ENCODE data around the gene SCYL2. TPM values are rescaled to one million over a fixed set of nuclear protein-coding genes. Genes with fewer than 3 reads are reported as not detected.
"Not testable (repeated sequence)": the region's sequence is repeated elsewhere in the genome, so short reads cannot be mapped to it uniquely, and the experiment has no call there.

SCYL2 gene
- total RNA-seq, 1 donor from 2014 or later = 31.8 TPM

DNA sequence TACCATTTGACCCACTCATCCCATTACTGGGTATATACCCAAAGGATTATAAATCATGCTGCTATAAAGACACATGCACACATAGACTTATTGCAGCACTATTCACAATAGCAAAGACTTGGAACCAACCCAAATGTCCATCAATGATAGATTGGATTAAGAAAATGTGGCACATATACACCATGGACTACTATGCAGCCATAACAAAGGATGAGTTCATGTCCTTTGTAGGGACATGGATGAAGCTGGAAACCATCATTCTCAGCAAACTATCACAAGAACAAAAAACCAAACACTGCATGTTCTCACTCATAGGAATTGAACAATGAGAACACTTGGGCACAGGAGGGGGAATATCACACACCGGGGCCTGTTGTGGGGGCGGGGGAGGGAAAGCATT lies 75.9 kb downstream of the SCYL2 start:
- intact Hi-C loops (cut with micrococcal nuclease) = not testable (repeated sequence)
- peaks cover 18% of the 10 kb centered on the region for H3K36me3 Mint-ChIP-seq (ENCODE audit: low read depth)

DNA sequence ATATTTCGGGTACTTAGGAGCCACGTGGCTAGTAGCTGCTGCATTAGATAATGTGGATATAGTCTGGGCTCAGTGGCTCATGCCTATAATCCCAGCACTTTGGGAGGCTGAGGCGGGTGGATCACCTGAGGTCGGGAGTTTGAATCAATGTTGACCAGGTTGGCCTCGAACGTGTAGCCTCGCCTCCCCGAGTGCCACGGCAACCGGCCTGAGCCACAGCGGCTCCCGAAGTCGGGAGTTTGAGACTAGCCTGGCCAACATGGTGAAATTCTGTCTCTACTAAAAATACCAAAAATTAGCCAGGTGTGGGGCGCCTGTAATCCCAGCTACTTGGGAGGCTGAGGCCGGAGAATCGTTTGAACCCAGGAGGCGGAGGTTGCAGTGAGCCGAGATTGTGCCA lies 77.4 kb downstream of the SCYL2 start:
- intact Hi-C loops (cut with micrococcal nuclease); H3K27ac Mint-ChIP-seq; H3K9me3 Mint-ChIP-seq; DNase-seq (ENCODE audit: low spot score); H3K36me3 Mint-ChIP-seq (ENCODE audit: low read depth); H3K4me1 Mint-ChIP-seq (ENCODE audit: low read depth); H3K27me3 Mint-ChIP-seq (ENCODE audit: low read depth); H3K4me3 Mint-ChIP-seq (ENCODE audit: low read depth): not testable (repeated sequence)

More for the DNA sequence above, 75.9 kb downstream of the SCYL2 start:
- H3K4me1 Mint-ChIP-seq (ENCODE audit: low read depth); DNase-seq (ENCODE audit: low spot score); H3K9me3 Mint-ChIP-seq; H3K27me3 Mint-ChIP-seq (ENCODE audit: low read depth); H3K27ac Mint-ChIP-seq; H3K4me3 Mint-ChIP-seq (ENCODE audit: low read depth): not testable (repeated sequence)

DNA sequence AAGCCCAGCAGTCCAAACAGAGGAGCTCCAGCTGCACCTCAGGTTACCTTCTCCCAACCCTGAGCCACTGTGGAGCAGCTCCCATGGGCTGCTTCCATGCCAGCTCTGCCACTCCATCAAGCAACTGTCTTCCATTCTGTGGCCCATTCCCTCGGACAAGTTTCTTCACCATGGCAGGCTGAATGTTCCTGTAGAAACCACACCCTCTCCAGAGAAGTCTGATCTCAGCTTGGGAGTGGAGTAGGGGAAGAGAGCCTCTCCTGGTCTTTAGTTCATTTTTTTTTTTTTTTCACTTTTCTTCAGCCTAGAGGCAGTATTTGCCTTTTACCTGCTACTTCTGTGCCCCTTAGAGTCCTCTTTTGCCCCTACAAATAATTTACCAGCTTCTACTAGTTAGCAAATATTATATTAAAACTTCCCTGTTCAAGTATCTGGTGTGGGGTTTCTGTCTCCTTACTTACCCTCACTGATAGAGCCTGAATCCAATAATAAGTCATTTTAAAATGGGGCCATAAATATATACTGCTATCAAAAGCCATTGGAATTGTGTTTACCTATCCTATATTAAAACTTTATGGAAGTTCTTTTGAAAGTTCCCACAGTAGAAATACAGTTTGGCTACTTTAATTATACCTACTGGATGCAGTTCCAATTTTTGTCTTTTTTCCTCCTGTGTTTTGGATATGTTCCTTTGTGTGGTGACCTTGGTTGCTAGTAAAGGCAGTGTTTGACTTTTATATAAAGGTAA lies 78.2 kb downstream of the SCYL2 start:
- Mint-ChIP-seq H3K4me1 (ENCODE audit: low read depth) (no peaks in the 10 kb centered on the region), H3K9me3 (no peaks in the 10 kb centered on the region), H3K27ac (no peak overlapping the region), H3K4me3 (ENCODE audit: low read depth) (no peak overlapping the region), H3K27me3 (ENCODE audit: low read depth) (peaks cover under 1% of the 10 kb centered on the region), H3K36me3 (ENCODE audit: low read depth) (peaks cover 4% of the 10 kb centered on the region)
- DNase-seq (ENCODE audit: low spot score) = no peak
- intact Hi-C loops (cut with micrococcal nuclease) = no loop called here

DNA sequence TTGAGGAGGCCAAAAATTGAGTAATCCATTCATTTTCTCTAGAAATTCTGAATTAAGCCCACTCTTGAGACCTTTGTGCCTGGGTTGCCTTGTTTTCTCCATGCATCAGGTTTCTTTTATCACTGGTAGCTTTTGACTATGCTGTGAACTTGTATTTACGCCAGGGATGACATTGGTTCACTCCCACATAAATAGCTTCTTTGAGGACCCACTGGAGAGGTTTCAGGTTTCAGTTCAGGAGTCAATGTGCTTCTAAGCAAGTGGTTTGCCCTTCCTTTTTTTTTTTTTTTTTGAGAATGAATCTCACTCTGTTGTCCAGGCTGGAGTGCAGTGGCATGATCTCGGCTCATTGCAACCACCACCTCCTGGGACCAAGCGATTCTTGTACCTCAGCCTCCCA lies 79.7 kb downstream of the SCYL2 start:
- Mint-ChIP-seq H3K27me3 (ENCODE audit: low read depth) (peaks cover 9% of the 10 kb centered on the region), H3K4me3 (ENCODE audit: low read depth) (no peak overlapping the region), H3K27ac (no peak overlapping the region), H3K9me3 (no peaks in the 10 kb centered on the region), H3K4me1 (ENCODE audit: low read depth) (no peaks in the 10 kb centered on the region), H3K36me3 (ENCODE audit: low read depth) (peaks cover 4% of the 10 kb centered on the region)
- intact Hi-C loops (cut with micrococcal nuclease) = no loop called here
- no peak for DNase-seq (ENCODE audit: low spot score)

DNA sequence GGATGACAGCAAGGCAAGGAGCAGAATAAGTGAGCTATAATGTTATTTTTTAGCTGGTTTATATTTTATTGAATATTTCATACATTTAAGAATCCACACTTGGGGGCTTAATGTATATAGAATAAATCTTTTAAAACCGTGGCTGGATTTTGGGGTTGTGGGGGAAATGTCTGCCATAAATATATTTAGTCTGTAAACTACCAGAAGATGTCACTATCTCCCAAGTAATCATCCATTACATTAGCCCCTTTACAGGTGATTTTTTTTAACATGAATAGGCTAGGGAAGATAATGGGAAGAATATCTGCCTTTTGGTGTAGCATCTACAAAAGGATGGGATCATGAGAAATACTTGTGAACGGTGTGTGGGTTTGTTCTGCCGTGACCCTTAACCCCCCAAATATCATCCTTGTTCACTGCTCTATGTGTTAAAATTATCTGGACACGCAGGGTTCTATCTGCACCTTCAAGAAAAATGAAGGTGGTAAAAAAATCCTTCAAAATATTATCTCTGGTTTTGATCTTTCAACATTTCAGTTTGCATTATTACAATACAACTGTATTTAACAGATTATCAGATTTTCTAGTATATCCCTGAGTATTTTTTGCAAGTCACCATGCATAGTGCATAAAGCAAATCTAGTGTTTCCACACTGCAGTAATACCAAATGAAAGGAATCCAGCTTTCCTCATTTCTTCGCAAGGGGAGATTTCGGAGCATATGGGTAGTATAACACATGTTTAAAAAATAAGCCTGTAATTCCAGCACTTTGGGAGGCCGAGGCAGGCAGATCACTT lies 81.9 kb downstream of the SCYL2 start:
- Mint-ChIP-seq H3K36me3 (ENCODE audit: low read depth) (no peaks in the 10 kb centered on the region), H3K4me3 (ENCODE audit: low read depth) (no peak overlapping the region), H3K4me1 (ENCODE audit: low read depth) (no peaks in the 10 kb centered on the region), H3K9me3 (no peaks in the 10 kb centered on the region), H3K27me3 (ENCODE audit: low read depth) (peaks cover 12% of the 10 kb centered on the region), H3K27ac (no peak overlapping the region)
- DNase-seq (ENCODE audit: low spot score) = no peak
- intact Hi-C loops (cut with micrococcal nuclease) = no loop called here

DNA sequence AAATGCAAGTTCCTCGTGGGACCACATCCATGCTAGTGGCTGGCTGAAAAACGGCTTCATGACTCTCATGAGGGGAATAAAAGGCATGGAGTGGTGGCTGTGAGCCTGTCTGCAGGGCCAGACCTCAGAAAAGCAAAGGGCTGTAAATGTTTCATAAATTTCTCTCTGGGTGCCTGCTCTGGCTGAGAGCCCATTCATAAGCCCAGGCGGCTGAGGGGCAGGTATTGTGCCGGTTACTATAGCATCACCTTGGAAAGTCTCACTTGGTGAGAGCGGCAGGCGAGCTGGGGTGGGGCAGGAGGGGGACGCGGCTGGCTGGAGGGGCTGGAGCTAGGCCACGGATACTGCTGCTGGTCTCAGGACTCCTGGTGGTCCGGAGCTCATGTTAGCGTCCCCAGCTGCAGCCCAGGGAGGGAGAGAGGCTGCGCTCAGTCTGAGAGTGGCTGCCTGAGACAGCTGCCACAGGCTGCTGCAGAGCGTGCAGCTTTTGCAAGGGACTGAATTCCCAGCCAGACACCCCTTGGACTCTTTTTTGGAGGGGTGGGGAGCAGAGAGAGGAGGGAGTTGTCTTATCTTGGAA lies 89.8 kb downstream of the SCYL2 start, which contains the start of gene SLC17A8:
Gene SLC17A8 (plus strand): TSS at position 431 of the 580 bp plus-strand sequence. CDS start 318 bp downstream, outside the sequence.
- intact Hi-C loops (cut with micrococcal nuclease) = no loop called here
- H3K27me3 Mint-ChIP-seq (ENCODE audit: low read depth) = peaks cover 26% of the 10 kb centered on the region

DNA sequence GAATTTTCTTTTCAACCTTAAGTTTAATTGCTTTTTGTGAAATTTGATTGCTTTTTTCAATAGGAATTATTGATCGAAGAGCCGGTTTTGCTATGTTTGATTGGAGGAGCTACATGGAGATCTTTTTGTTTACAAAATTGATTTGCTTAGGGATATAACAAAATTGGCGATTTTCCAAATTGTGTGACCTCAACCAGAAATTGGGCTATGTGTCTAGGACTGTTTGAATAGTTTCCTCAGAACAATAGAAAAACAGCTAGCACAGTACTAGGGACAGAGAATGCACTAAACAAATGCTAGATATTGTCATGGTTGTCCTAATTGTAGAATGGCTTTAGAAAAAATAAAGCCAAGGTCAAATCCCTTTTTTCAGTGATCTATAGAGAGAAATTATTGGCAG lies 92.3 kb downstream of the SCYL2 start:
- no peaks in the 10 kb centered on the region for H3K36me3 Mint-ChIP-seq (ENCODE audit: low read depth)
- no peak for DNase-seq (ENCODE audit: low spot score)
- no peaks in the 10 kb centered on the region for H3K4me1 Mint-ChIP-seq (ENCODE audit: low read depth)
- no peaks in the 10 kb centered on the region for H3K9me3 Mint-ChIP-seq
- intact Hi-C loops (cut with micrococcal nuclease) = no loop called here
- peaks cover 23% of the 10 kb centered on the region for H3K27me3 Mint-ChIP-seq (ENCODE audit: low read depth)
- no peak overlapping the region for H3K4me3 Mint-ChIP-seq (ENCODE audit: low read depth)
- no peak overlapping the region for H3K27ac Mint-ChIP-seq

More for the DNA sequence above, 89.8 kb downstream of the SCYL2 start, which contains the start of gene SLC17A8:
- DNase-seq (ENCODE audit: low spot score) = no peak
- H3K36me3 Mint-ChIP-seq (ENCODE audit: low read depth) = no peaks in the 10 kb centered on the region
- no peak within 1 kb of the TSS for H3K4me3 Mint-ChIP-seq (ENCODE audit: low read depth)
- no peaks in the 10 kb centered on the region for H3K4me1 Mint-ChIP-seq (ENCODE audit: low read depth)
- H3K9me3 Mint-ChIP-seq = no peaks in the 10 kb centered on the region
- no peak within 1 kb of the TSS for H3K27ac Mint-ChIP-seq

DNA sequence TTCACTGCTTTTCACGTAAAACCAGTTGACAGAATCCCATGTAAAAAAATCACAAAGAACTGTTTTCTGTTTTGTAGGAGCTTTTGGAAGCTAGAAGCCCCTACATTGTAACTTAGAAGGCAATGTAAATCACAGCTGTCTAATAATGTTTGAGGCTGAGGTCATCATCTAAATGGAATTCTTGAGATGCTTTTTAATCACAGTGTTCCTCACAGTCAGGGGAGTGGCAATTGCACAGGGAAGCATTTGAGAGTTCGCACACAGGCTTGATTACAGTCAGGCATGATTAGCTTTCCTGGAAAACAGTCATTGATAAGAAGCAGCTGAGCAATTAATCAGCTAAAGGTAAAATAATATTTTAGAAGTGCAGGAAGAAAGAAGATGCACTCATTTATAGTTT lies 92.8 kb downstream of the SCYL2 start:
- Mint-ChIP-seq H3K27me3 (ENCODE audit: low read depth) (peaks cover 18% of the 10 kb centered on the region), H3K27ac (no peak overlapping the region), H3K36me3 (ENCODE audit: low read depth) (no peaks in the 10 kb centered on the region), H3K4me3 (ENCODE audit: low read depth) (no peak overlapping the region), H3K9me3 (no peaks in the 10 kb centered on the region), H3K4me1 (ENCODE audit: low read depth) (no peaks in the 10 kb centered on the region)
- intact Hi-C loops (cut with micrococcal nuclease) = no loop called here
- DNase-seq (ENCODE audit: low spot score) = no peak

DNA sequence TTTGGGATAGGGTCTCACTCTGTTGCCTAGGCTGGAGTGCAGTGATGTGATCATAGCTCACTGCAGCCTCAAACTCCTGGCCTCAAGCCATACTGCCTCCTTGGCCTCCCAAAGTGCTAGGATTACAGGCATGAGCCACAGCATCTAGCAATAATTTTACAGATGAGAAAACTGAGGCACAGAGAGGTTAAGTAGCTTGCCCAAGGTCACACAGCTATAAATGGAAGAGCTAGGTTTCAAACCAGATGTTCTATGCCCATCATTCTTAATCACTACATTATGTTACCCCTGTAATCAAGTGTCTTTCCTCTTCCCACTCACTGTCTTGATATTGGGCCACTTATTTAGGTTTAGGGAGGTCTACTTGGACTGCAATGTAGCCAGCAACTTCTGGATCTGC lies 93.5 kb downstream of the SCYL2 start:
- H3K27ac Mint-ChIP-seq = no peak overlapping the region
- intact Hi-C loops (cut with micrococcal nuclease) = no loop called here
- H3K27me3 Mint-ChIP-seq (ENCODE audit: low read depth) = peaks cover 16% of the 10 kb centered on the region
- H3K4me1 Mint-ChIP-seq (ENCODE audit: low read depth) = no peaks in the 10 kb centered on the region
- no peaks in the 10 kb centered on the region for H3K36me3 Mint-ChIP-seq (ENCODE audit: low read depth)
- H3K9me3 Mint-ChIP-seq = no peaks in the 10 kb centered on the region
- no peak for DNase-seq (ENCODE audit: low spot score)
- H3K4me3 Mint-ChIP-seq (ENCODE audit: low read depth) = no peak overlapping the region

DNA sequence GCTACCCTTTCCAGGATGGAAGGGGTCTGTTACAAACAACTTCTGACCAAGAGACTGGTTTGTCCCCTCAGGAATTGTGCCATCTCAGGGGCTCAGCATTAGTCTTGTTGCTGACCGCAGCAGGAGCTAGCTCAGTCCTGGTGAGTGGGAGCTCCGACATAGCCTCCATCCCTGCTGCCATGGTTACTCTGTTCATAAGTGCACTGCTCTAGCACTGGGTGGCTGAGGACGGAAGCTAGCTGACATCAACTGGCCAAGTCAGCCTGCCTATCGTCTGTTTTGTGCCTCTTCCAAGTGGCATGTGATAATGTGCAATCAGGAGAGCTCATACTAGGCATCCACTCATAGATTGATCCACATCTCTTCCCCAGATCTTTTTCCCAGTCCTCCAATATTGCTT lies 97.3 kb downstream of the SCYL2 start:
- no peak for DNase-seq (ENCODE audit: low spot score)
- intact Hi-C loops (cut with micrococcal nuclease) = no loop called here
- Mint-ChIP-seq H3K9me3 (no peaks in the 10 kb centered on the region), H3K4me3 (ENCODE audit: low read depth) (no peak overlapping the region), H3K4me1 (ENCODE audit: low read depth) (no peaks in the 10 kb centered on the region), H3K36me3 (ENCODE audit: low read depth) (no peaks in the 10 kb centered on the region), H3K27me3 (ENCODE audit: low read depth) (peaks cover 2% of the 10 kb centered on the region), H3K27ac (no peak overlapping the region)

DNA sequence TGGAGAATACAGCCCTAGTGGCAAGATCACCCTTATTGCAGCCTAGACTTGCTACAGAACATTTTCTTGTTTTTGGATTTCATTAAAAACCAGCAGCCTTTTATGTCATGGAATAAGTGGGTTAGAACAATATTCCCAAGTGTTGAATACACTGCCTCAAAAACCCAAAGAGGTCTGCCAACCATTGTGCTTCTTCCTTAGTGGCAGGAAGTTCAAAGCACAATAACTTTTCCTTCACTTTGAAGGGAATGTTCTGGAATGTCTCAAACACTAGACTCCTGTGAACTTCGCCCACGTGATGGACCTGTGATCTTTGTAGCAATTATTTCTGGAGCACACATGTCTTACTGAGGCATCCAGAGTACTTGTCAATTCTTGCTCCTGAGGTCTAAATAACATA lies 98.4 kb downstream of the SCYL2 start:
- Mint-ChIP-seq H3K4me3 (ENCODE audit: low read depth) (no peak overlapping the region), H3K9me3 (no peaks in the 10 kb centered on the region), H3K36me3 (ENCODE audit: low read depth) (no peaks in the 10 kb centered on the region), H3K27ac (no peak overlapping the region), H3K4me1 (ENCODE audit: low read depth) (no peaks in the 10 kb centered on the region), H3K27me3 (ENCODE audit: low read depth) (peaks cover 4% of the 10 kb centered on the region)
- intact Hi-C loops (cut with micrococcal nuclease) = no loop called here
- no peak for DNase-seq (ENCODE audit: low spot score)

DNA sequence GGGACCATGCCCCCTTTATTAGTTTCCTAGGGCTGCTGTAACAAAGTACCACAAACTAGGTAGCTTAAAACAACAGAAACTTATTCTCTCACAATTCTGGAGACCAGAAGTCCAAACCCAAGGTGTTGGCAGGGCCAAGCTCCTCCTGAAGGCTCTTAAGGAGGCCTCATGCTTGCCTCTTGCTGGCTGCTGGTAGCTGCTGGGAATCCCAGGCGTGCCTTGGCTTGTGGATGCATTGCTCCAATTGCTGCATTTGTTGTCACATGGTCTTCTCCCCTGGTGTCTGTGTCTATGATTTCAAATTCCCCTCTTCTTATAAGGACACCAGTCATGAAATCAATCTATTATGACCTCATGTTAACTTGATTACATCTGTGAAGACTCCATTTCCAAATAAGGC lies 101.1 kb downstream of the SCYL2 start:
- DNase-seq (ENCODE audit: low spot score) = no peak
- Mint-ChIP-seq H3K4me1 (ENCODE audit: low read depth) (no peaks in the 10 kb centered on the region), H3K27me3 (ENCODE audit: low read depth) (peaks cover 4% of the 10 kb centered on the region), H3K9me3 (no peaks in the 10 kb centered on the region), H3K36me3 (ENCODE audit: low read depth) (no peaks in the 10 kb centered on the region), H3K4me3 (ENCODE audit: low read depth) (no peak overlapping the region), H3K27ac (no peak overlapping the region)
- intact Hi-C loops (cut with micrococcal nuclease) = no loop called here

DNA sequence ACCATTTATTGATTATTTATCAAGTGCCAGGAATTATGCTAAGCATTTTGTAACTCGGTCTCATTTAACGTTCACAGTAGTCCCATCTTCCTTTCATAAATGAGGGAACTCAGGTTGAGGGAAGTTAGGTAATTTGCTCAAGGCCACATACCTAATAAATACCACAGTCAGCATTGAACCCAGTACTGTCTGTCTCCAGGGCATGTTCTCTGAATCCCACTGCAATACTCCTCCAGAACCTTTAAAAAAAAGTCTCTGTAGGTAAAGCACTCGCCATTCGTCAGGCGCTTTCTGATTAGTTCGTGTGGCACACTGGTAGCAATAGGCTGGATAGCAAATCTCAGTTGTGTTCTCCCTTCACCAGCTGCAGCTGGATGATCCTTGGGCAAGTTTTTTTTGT lies 104.2 kb downstream of the SCYL2 start:
- no peak overlapping the region for H3K27ac Mint-ChIP-seq
- no peak for DNase-seq (ENCODE audit: low spot score)
- no peak overlapping the region for H3K4me3 Mint-ChIP-seq (ENCODE audit: low read depth)
- intact Hi-C loops (cut with micrococcal nuclease) = no loop called here
- H3K4me1 Mint-ChIP-seq (ENCODE audit: low read depth) = no peaks in the 10 kb centered on the region
- no peaks in the 10 kb centered on the region for H3K9me3 Mint-ChIP-seq
- H3K27me3 Mint-ChIP-seq (ENCODE audit: low read depth) = peaks cover 4% of the 10 kb centered on the region
- H3K36me3 Mint-ChIP-seq (ENCODE audit: low read depth) = no peaks in the 10 kb centered on the region
